Stimulated activated CD4-positive, alpha-beta T cell treated with anti-CD3 and anti-CD28 coated beads, TNF-alpha, amount 100 ng/mL, for 48 hours (primary cell): ENCODE data around the gene PCDH19.

Experiments used
- DNase-seq, 3 donors: peaks; one replicate each; pipeline ENCODE4 v3.0.0-alpha.2; 2020; ENCODE audit warnings: low read depth in 3 of 3

PCDH19 gene

GRCh38 chrX:100315566-100315965, 94.5 kb downstream of the PCDH19 start:
- DNase-seq: no peak

- no peak for DNase-seq
Observed at GRCh38 chrX:100299559-100299958, 110.5 kb downstream of the PCDH19 start.

GRCh38 chrX:100297728-100298127, 112.3 kb downstream of the PCDH19 start:
- no peak for DNase-seq

- no peak for DNase-seq
Observed at GRCh38 chrX:100296183-100296753, 113.8 kb downstream of the PCDH19 start.

- no peak for DNase-seq
Observed at GRCh38 chrX:100294965-100295364, 115.1 kb downstream of the PCDH19 start.

GRCh38 chrX:100289066-100289558, 121.0 kb downstream of the PCDH19 start:
- DNase-seq: no peak

GRCh38 chrX:100277231-100277630, 132.8 kb downstream of the PCDH19 start:
- no peak for DNase-seq

- DNase-seq: no peak
Observed at GRCh38 chrX:100274916-100275315, 135.2 kb downstream of the PCDH19 start.

GRCh38 chrX:100265179-100265578, 144.9 kb downstream of the PCDH19 start:
- no peak for DNase-seq

- no peak for DNase-seq
Observed at GRCh38 chrX:100264200-100264599, 145.9 kb downstream of the PCDH19 start.

- DNase-seq: no peak
Observed at GRCh38 chrX:100263650-100264049, 146.4 kb downstream of the PCDH19 start.

- no peak for DNase-seq
Observed at GRCh38 chrX:100248885-100249493, 161.1 kb downstream of the PCDH19 start.

GRCh38 chrX:100247826-100248225, 162.2 kb downstream of the PCDH19 start:
- DNase-seq: no peak

GRCh38 chrX:100244681-100245080, 165.4 kb downstream of the PCDH19 start:
- no peak for DNase-seq
